MM.1S (cell line): ENCODE data around the gene CREBL2.

Experiments used
- DNase-seq: peaks from one replicate; pipeline ENCODE4 v3.0.0-alpha.2; 2015
- H2AFZ ChIP-seq: fragments of 300-600 bp; sonication (generic); 2 replicates; pipeline ENCODE4 v1.6.0; 2016; ENCODE audit warnings: antibody characterized with exemption, low read length
- H3F3A ChIP-seq: fragments of 300-600 bp; sonication (generic); 2 replicates; pipeline ENCODE4 v1.6.1; 2016; ENCODE audit warnings: mild to moderate bottlenecking, antibody characterized with exemption, low read length, moderate library complexity, mixed read lengths; ENCODE audit not compliant: insufficient read depth
- H3K27ac ChIP-seq: fragments of 300-600 bp; sonication (generic); 2 replicates; pipeline ENCODE4 v1.5.1; 2016; ENCODE audit warnings: mild to moderate bottlenecking, low read length
- H3K27me3 ChIP-seq: fragments of 300-600 bp; sonication (generic); replicated peaks from 2 replicates; pipeline ENCODE4 v1.6.0; 2016; ENCODE audit warnings: low read length; ENCODE audit not compliant: insufficient read depth
- H3K36me3 ChIP-seq: fragments of 300-600 bp; sonication (generic); replicated peaks from 2 replicates; pipeline ENCODE4 v1.6.1; 2016; ENCODE audit warnings: mild to moderate bottlenecking, low read length, mixed read lengths; ENCODE audit not compliant: insufficient read depth
- H3K4me1 ChIP-seq: fragments of 300-600 bp; sonication (generic); 2 replicates; pipeline ENCODE4 v1.6.1; 2016; ENCODE audit warnings: low read length, mixed read lengths
- H3K4me2 ChIP-seq: fragments of 300-600 bp; sonication (generic); 2 replicates; pipeline ENCODE4 v1.6.0; 2016; ENCODE audit warnings: low read depth, low read length
- H3K4me3 ChIP-seq: fragments of 300-600 bp; sonication (generic); 2 replicates; pipeline ENCODE4 v1.5.1; 2016; ENCODE audit warnings: low read length, mixed read lengths
- H3K79me2 ChIP-seq: fragments of 300-600 bp; sonication (generic); 2 replicates; pipeline ENCODE4 v1.6.1; 2016; ENCODE audit warnings: mixed run types, low read length, mixed read lengths
- H3K9ac ChIP-seq: fragments of 300-600 bp; sonication (generic); 2 replicates; pipeline ENCODE4 v1.6.1; 2016; ENCODE audit warnings: low read length, mixed read lengths
- H3K9me2 ChIP-seq: fragments of 300-600 bp; sonication (generic); replicated peaks from 2 replicates; pipeline ENCODE4 v1.6.1; 2016; ENCODE audit warnings: mild to moderate bottlenecking, low read length, mixed read lengths; ENCODE audit not compliant: insufficient read depth
- H3K9me3 ChIP-seq: fragments of 300-600 bp; sonication (generic); replicated peaks from 2 replicates; pipeline ENCODE4 v1.6.1; 2016; ENCODE audit warnings: mild to moderate bottlenecking, low read length, mixed read lengths; ENCODE audit not compliant: insufficient read depth
- H4K20me1 ChIP-seq: fragments of 300-600 bp; sonication (generic); 2 replicates; pipeline ENCODE4 v1.6.1; 2016; ENCODE audit warnings: mild to moderate bottlenecking, low read length, moderate library complexity, mixed read lengths; ENCODE audit not compliant: insufficient read depth
- CTCF ChIP-seq: fragments of 300-600 bp; sonication (generic); IDR thresholded peaks from 2 replicates; pipeline ENCODE4 v1.5.1; 2016; ENCODE audit warnings: antibody characterized with exemption, low read length, mixed read lengths
- EZH2 ChIP-seq: fragments of 300-600 bp; sonication (generic); optimal IDR thresholded peaks from 2 replicates; pipeline ENCODE3; 2017; ENCODE audit warnings: low read depth, mild to moderate bottlenecking, antibody characterized with exemption, low read length, mixed read lengths
- EZH2phosphoT487 ChIP-seq: fragments of 300-600 bp; sonication (generic); IDR thresholded peaks from 2 replicates; pipeline ENCODE4 v1.6.1; 2018; ENCODE audit warnings: antibody characterized with exemption, low read length

CREBL2 gene

GRCh38 chr12:12609692-12610091 lies 2.0 kb upstream of the CREBL2 start:
- Histone ChIP-seq H3K79me2 (peaks cover 21% of the 10 kb centered on the region), H3K9ac (no peak overlapping the region), H3K27ac (no peak overlapping the region), H4K20me1 (no peaks in the 10 kb centered on the region), H3K9me2 (no peaks in the 10 kb centered on the region), H3K36me3 (no peaks in the 10 kb centered on the region), H3F3A (peaks cover 13% of the 10 kb centered on the region), H3K4me3 (no peak overlapping the region), H3K9me3 (no peaks in the 10 kb centered on the region), H3K27me3 (no peaks in the 10 kb centered on the region), H3K4me1 (0 out of 2 replicates have a peak, but pooled peaks cover 7% of the 10 kb centered on the region), H2AFZ (no peak overlapping the region), H3K4me2 (no peak overlapping the region)
- no peak for DNase-seq
- no peak for TF ChIP-seq EZH2
- no peak for TF ChIP-seq EZH2phosphoT487
- no peak for TF ChIP-seq CTCF

GRCh38 chr12:12610711-12611110 lies 965 bp upstream of the CREBL2 start:
- H2AFZ ChIP-seq, result peak overlapping the region; percentile 84
- no peaks in the 10 kb centered on the region for H3K9me2 ChIP-seq
- no peaks in the 10 kb centered on the region for H3K9me3 ChIP-seq
- H3K27ac ChIP-seq, result peak overlapping the region; percentile 90; the same call in 1 of the 2 replicates
- H3K79me2 ChIP-seq, result peaks cover 21% of the 10 kb centered on the region
- H3K27me3 ChIP-seq, result no peaks in the 10 kb centered on the region
- 0 out of 2 replicates have a peak, but pooled peaks cover 7% of the 10 kb centered on the region for H3K4me1 ChIP-seq
- H3K4me2 ChIP-seq, result peak overlapping the region; percentile 98; the same call in 1 of the 2 replicates
- peak overlapping the region; percentile 89; the same call in 1 of the 2 replicates for H3K4me3 ChIP-seq
- DNase-seq, result no peak
- TF ChIP-seq CTCF, result no peak
- TF ChIP-seq EZH2, result no peak
- TF ChIP-seq EZH2phosphoT487, result no peak
- H3K36me3 ChIP-seq, result no peaks in the 10 kb centered on the region
- H3F3A ChIP-seq, result peaks cover 13% of the 10 kb centered on the region
- H4K20me1 ChIP-seq, result no peaks in the 10 kb centered on the region
- peak overlapping the region; percentile 88; the same call in 1 of the 2 replicates for H3K9ac ChIP-seq

GRCh38 chr12:12612358-12612757 lies 682 bp downstream of the CREBL2 start:
- Histone ChIP-seq H3K36me3 (no peaks in the 10 kb centered on the region), H3K27ac (peak overlapping the region; percentile 90; the same call in 1 of the 2 replicates), H3K9ac (peak overlapping the region; percentile 88), H3K9me2 (no peaks in the 10 kb centered on the region), H3K4me3 (peak overlapping the region; percentile 89), H3K4me1 (0 out of 2 replicates have a peak, but pooled peaks cover 7% of the 10 kb centered on the region), H2AFZ (peak overlapping the region; percentile 84), H3K9me3 (no peaks in the 10 kb centered on the region), H3K79me2 (peaks cover 32% of the 10 kb centered on the region), H3K4me2 (peak overlapping the region; percentile 98), H4K20me1 (no peaks in the 10 kb centered on the region), H3K27me3 (no peaks in the 10 kb centered on the region), H3F3A (peaks cover 13% of the 10 kb centered on the region)
- DNase-seq, result peak; percentile 31
- no peak for TF ChIP-seq EZH2phosphoT487
- TF ChIP-seq CTCF, result no peak
- no peak for TF ChIP-seq EZH2
